Stimulated activated naive CD8-positive, alpha-beta T cell treated with anti-CD3 and anti-CD28 coated beads, Interleukin-15, Interleukin-2, amounts not matched to agents 100 U/mL and 50 U/mL, for 24 hours (primary cell): ENCODE data around the gene ST3GAL3.

Experiments
- ATAC-seq: fragments of 150-1000 bp; cut with Tn5 transposase; one replicate; pipeline ENCODE4 v1.10.0; 2021
- DNase-seq: peaks from one replicate; pipeline ENCODE4 v3.0.0; 2021

The ST3GAL3 gene

DNA sequence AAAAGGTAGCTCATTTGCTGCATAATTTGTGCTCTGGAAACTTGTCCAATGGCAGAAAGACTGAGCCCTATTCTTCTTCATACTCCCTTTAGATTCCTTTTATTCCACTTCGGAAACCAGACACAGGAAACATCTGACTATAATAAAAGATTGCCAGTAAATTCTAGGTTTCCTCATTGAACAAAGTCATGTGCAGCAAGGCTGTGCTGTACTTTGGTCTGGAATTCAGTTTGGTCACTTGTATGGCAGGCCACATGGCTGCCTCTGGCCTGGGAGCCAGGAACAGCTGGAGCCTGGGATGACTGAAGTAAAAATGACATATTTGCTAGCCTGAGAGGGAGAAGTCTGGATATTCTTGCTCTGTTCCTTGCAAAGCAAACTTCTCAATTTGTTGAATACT lies 79.6 kb downstream of the ST3GAL3 start:
- no peak for DNase-seq
- ATAC-seq, result no peak

DNA sequence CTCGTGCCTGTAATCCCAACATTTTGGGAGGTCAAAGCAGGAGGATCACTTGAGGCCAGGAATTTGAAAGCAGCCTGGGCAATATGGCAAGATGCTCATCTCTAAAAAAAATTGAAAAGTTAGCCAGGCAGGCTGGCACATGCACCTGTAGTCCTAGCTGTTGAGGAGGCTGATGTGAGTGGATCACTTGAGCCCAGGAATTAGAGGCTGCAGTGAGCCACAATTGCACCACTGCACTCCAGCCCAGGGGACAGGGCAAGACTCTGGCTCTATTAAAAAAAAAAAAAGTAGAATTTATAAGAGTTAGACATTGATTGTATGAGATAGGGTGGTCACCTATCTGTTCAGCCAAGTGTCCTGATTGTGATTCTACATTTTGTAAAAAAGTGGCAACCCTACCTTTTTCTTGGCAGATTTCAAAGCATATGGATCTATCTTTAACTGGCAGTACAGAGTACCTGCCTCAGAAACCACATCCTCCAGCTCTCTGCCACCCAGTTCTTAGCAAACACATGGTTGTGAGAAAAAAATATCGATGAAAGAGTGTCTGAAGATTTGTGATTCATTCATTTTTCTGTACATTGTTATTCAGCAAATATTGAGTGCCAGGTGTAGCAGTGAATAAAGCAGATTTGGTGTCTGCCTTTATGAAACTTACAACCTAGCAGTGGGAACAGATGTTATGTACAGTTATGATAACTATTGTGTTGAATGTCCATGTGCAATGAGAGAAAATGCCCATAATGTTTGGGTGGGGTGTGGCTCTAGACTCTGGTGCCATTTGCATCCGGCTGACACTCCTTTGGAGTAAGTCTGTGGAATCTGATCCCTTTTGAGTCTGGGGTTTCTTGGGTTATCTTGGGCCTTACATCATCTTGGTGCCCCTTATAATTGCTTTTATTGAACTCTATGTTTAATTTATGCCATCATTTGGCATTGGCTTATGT lies 82.5 kb downstream of the ST3GAL3 start:
- ATAC-seq (no peak), DNase-seq (no peak)

DNA sequence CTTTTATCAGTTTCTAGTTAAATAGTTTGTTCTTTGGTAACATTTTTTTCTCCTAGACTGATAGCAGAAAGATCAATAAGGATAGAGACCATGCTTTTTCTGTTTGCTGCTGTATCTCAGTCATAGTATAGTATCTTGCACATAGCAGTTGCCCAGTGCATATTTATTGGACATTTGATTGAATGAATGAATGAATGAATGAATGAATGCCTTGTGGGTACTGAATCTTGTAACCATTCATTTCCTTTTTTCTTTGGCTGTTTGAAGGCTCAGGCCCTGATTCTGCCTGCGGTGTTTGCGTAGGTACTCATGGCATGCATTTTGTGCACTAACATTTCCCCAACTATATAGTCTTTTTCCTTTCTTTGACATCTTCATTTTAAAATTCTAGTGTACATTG lies 83.9 kb downstream of the ST3GAL3 start:
- no peak for DNase-seq
- ATAC-seq, result no peak

DNA sequence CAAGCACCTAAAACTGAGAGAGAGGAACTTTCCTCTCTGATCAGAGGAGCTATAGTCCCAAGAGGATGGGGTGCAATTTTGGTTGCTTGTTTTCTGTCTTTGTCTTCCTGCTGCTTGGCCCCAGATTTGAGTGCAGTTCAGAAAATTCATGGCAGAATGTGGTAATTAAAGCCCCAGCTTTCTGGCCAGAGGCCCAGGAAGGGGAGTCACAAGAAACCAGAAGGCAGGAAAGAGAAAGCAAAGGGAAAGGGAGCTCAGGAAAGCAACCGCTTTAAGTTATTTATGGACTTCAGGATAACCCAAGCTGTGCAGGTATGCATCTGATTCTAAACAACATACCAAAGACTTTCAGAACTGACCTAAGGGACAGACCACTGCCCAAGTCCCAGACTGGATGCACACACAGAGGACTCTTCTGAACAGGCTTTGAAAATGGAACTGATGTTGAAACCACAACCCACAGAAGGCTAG lies 88.8 kb downstream of the ST3GAL3 start:
- DNase-seq (no peak), ATAC-seq (no peak)

DNA sequence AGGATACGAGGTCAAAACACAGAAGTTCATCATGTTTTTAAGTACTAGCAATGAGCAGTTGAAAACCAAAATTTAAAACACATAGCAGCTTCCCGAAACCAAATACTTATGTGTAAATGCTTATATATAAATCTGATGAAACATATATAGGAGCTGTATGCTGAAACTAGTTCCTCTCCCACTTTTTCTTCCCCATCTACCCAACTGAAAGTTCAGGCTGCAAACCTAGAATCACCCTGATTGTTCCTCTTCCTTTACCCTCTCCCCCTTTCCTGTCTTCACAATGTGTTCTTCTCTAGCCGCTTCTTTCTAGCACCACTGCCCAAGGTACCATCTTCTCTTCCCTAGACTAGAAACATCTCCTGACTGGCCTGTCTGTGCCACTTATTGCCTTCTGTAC lies 90.6 kb downstream of the ST3GAL3 start:
- DNase-seq (no peak), ATAC-seq (no peak)

DNA sequence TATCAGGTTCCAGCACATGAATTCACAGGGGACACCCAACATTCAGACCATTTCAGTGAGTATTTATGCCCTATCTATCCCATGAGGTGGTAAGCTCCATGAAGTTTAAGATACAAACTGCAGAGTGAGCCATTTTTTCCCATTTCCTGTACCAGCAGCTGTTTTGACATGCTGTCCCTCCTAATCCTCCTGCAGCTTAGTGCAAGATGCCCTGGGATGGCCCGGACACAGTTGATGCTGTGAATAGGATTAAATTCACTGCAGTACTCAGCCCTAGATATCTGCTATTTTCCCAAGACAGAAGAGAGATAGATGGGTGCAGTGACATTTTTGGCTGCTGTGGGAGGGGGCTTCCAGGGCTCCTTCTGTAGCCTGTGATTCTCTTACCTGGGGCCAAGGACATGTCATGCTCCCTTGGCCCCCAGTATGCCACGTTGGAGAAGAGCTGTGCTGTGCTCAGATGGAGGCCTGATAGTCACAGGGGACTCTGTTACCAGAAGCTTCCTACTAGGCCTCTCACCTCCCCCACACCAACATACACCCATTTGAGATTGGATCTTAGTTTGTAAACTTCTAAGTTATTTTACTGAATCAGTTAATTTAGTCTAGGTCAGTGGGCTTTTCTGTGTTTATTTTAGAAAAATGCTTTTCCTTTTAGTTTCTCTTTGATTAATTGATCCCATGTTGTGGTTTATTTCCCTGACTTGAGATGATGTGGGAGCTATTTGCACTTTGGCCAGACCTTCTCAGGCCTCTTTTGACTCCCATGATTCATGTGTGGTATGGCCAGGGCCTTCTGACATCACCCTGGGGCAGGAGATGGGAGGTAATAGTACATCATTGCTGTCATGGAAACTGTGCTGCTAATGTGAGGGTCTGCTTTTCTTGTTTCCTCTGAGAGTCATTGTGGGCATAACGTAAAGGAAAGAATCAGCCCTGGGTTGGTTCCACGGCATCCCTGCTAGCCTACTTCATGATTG lies 92.6 kb downstream of the ST3GAL3 start:
- ATAC-seq (peak; percentile 90), DNase-seq (peak; percentile 13)

DNA sequence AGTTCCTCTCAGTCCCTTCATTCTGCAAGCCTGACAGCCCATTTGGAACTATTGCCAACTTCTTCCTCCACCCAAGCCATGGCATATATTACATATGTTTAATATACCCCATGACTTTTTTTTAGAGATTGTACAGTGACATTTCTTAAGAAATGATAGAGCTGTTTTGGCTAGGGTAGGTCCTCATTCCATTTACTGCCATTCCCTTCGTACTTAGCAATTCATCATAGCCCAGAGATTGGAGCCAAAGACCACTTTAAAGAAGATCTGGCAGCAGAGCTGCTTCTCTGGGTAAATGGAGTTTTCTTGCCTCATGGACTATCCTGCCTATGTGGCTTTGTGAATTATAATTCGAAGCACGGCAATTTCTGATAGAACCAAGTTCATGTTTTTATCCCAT lies 93.4 kb downstream of the ST3GAL3 start:
- DNase-seq, result no peak
- no peak for ATAC-seq

DNA sequence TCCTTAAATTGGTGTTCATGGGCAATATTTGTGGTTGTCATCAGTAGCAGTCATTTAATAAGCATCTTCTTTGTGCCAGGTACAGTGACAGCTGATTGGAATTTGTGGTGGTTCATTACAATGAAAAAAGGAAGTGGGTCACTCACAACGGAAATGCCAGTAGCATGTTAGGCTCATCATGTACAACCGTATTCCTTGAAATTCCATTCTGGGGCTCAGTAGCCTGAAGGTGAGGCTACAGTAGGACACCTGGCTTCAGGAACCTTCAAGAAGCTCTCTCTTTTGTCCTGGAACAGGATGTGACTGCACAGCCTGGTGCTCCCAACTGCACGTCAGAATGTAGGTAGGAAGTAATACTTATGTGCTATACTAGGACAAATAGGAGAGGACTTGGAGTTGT lies 93.9 kb downstream of the ST3GAL3 start:
- DNase-seq (no peak), ATAC-seq (no peak)

DNA sequence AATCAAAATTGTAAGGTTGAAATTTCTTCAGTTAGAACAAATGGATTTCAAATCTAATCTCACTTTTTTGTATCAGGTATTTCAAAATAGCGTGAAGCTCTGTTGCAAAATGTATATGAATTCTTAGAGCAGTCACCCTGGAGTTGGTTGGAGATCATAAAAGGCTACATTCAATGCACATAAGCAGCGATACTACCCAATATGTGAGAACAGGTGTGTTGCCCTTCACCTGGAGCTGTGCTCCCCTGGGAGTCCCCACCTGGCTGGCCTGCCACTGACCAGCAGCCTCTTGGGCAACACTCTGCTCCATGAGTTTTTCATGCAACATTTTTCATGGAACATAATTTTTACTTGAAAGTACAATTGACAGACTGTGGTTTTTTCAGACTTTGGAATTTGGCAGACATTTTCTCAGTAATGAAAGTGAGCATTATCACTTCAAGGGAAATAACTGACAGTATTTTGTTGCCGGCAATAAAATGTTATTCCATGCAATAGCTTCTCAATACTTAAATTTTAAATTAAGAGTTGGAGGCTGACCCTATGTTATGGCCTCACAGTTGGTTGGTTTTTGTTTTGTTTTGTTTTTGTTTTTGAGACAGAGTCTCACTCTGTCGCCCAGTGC lies 95.1 kb downstream of the ST3GAL3 start:
- ATAC-seq (no peak), DNase-seq (no peak)

DNA sequence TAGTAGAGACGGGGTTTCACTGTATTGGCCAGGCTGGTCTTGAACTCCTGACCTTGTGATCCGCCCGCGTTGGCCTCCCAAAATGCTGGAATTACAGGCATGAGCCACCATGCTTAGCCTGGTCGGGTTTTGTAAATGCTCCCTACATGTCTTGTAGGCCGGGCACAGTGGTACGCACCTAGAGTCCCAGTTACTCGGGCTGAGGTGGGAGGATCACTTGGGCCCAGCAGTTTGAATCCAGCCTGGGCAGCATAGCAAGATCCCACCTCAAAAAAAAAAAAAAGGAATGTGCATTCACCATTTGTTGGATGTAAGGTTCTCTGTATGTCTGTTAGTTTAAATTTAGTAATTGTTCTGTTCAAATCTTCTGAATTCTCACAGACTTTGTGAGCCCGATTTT lies 95.8 kb downstream of the ST3GAL3 start:
- DNase-seq, result no peak
- ATAC-seq, result no peak

DNA sequence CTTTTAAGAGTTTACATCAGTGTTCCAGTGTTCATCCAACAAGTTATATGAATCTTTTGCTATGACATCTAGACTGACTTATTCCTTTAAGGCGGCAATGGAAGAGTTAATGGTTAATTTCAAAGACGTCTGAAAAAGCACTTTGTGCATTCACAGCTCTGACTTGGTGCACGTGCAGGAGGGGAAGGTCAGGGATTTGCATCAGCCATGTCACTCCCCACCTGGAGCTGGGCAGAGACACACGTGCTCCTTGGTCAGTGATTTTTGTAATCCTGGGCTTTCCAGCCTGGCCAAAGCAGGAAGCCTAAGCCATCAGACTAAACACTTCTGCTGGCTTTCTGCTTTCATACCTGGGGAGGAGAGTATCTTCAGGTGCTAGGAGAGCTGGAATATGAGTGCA lies 96.3 kb downstream of the ST3GAL3 start:
- ATAC-seq, result no peak
- DNase-seq, result no peak

DNA sequence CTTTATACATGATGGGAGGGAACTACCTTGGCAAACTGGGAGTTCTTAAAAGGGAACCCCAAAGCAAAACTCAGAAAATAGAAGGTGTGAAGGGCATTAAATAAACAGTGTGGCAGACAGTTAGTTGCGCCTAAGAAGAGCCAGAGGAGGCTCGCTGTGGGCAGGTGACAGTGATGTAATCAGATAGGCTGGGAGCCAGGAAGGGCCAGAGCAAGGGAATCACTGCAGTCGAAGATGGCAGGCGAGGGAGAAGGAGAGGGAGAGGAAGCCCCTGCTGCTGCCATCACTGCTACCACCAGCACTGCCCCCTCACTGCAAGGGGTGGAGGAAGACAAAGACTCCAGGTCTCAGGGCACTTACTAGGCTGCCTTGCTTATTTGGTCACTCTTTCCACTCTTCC lies 97.2 kb downstream of the ST3GAL3 start:
- no peak for DNase-seq
- no peak for ATAC-seq

DNA sequence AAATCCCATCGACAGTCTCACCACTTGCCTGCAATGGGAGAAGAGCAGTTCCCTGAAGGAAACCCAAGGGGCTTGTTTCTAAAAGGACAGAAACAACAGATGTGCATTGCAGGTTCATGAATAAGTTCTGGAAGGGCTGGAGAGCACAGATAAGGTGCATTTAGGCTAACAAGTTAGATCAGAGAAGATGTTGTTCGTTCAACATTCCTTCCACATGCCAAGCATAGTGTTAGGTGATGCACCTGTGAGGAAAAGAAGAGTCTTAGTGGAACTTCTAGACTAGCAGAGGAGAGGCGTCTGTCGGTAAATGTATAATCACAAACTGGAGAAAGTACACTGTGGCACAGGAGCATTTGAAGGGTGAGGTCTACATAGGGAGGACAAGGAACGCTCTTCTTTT lies 98.0 kb downstream of the ST3GAL3 start:
- ATAC-seq, result no peak
- no peak for DNase-seq

DNA sequence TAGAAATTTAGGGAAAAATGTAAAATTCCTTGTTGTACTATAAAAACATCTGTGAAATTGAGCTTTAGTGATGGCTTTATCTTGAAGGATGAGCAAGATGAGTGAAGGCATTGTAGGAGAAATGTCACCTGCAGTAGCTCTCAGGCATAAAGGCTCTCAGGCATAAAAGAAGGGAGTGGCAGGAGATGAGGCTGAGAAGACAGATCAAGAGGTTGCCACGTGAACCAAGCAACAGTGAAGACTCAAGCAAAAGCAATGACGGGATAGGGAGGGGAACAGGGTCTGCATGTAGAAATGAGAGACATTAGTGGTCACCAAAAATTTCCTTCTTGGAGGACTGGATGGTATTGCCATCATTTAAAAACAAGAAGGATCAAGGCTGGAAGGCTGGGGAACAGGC lies 98.8 kb downstream of the ST3GAL3 start:
- ATAC-seq, result no peak
- DNase-seq, result no peak

DNA sequence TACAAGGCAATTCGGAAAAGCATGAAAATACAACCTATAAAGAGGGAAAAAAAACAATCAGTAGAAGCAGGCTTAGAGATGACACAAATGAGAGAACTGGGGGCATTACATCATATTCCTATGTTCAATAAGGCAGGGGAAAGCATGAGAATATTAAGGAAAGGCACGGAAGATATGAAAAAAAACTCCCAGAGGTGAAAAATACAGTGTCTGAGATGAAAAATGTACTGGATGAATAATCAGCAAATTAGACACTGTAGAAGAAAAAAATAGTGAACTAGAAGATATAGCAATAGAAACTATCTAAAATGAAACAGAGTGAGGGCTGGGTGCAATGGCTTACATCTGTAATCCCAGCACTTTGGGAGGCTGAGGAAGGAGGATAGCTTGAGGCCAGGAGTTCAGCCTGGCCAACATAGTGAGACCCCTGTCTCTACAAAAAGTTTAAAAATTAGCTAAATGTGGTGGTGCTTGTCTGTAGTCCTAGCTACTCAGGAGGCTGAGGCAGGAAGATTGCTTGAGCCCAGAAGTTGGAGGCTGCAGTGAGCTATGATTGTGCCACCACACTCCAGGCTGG lies 101.8 kb downstream of the ST3GAL3 start:
- no peak for ATAC-seq

DNA sequence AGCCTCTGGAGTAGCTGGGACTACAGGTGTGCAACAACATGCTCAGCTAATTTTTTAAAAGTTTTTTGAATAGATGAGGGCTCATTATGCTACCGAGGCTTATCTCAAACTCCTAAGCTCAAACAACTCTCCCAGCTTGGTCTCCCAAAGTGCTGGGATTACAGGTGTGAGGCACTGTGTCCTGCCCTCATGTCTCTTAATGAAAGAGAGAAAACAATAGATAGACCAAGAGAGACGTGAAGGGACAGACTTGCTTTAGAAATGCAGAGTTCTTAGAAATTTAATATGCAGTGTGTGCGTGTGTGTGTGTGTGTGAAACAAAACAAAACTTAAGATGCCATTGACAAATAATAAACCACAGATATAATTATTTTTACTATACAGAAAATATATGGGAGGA lies 105.2 kb downstream of the ST3GAL3 start:
- ATAC-seq, result no peak
- DNase-seq, result no peak

More for the DNA sequence above, 101.8 kb downstream of the ST3GAL3 start:
- DNase-seq, result no peak

DNA sequence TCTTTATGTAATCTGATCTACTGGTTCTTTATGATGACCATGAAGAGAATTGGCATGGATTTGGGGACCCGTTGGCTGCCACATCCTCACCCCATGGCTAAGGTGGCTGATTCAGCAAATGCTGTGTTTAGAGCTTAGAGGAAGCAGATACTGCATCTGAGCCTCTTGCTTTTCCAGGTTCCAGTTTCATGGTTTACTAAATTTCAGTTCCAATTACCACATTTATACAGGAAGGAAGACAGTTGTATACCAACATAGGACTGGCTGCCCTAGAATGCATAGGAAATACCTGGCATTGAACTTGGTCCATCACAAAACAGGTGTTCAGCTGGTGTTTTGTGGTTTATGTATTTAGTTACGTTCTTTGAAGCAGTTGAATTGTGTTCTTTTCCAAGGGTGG lies 107.1 kb downstream of the ST3GAL3 start:
- ATAC-seq (no peak), DNase-seq (no peak)

DNA sequence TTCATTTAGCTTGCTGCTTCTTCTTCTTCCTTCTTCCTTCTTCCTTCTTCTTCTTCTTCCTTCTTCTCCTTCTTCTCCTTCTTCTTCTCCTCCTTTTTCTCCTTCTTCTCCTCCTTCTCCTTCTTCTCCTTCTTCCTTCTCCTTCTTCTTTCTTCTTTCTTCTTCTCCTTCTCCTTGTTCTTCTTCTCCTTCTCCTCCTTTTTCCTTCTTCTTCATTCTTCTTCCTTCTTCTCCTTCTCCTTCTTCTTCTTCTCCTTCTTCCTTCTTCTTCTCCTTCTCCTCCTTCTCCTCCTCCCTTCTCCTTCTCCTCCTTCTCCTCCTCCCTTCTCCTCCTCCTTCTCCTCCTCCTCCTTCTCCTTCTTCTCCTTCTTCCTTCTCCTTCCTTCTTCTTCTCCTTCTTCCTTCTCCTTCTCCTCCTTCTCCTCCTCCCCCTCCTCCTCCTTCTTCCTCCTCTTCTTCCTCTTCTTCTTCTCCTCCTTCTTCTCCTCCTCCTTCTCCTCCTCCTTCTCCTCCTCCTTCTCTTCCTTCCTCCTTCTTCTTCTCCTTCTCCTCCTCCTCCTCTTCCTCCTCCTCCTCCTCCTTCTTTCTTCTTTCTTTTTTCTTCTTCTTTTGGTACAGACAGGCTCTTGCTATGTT lies 110.1 kb downstream of the ST3GAL3 start:
- no peak for DNase-seq
- no peak for ATAC-seq

DNA sequence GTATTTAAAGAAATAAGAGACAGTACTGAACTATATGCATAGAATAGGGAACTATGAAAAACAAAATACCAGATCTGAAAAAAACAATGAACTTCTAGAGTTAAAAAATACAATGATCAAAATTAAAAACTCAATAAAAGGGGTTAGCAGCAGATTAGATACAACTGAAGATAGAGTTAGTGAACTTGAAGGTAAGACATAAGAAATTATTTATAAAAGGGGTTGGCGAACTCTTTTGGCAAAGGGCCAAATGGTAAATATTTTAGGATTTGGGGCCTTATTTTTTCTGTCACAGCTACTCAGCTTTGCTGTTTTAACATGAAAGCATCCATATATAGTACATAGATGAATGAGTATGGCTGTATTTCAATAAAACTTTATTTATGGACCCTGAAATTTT lies 111.4 kb downstream of the ST3GAL3 start:
- ATAC-seq (no peak), DNase-seq (no peak)

DNA sequence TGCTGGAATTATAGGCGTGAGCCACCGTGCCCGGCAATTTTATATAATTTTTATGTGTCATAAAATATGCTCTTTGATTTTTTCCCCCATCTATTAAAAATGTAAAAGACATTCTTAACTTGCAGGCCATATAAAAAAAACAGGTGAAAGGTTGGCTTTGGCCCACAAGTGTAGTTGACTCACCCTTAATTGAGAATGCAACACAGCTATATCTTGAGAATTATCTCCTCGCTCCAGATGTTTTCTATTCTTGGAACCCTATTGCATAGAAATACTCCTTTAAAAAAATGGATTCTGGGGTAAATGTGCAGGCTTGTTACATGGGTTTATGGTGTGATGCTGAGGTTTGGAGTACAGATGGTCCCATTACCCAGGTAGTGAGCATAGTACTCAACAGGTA lies 112.0 kb downstream of the ST3GAL3 start:
- DNase-seq, result no peak
- ATAC-seq, result no peak

DNA sequence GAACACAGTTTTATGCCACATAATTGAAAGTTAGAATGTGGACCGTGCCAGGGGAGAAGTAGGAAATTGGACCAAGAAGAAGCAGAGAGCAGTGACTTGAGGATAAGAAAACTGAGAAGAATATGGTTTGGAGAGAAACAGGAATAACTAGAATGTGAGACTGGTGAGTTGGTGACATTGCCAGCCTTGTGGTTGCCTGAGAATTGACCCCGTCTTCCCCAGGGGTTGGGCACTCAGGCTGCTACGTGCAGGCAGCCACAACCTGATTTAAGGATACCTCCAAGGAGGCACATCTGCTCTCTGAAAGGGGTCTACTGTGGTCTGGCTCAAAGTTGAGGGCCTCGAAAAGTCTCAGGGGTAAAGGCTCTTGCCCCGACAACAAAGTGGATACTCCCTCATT lies 114.1 kb downstream of the ST3GAL3 start:
- DNase-seq, result no peak
- ATAC-seq, result no peak
